ENCODE measurements around the gene C1QA.

DNA sequence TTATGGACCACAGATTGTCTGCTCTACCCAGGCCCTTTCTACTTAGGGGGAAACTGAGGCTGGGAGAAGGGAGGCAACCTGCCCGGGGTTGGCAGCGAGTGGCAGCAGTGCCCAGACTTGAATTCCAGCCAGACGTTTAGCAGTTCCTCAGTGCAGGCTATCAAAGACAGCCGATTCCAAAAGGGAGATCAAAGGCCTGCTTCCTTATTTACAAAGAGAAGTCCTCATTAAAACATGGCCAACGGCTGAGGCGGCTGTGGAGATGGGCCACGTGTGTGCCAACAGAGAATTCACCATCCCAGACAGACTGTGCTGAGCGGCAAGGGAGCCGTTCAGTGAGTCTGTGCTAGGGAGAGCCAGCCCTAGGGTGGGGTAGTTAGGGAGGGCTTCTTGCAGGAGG lies 44.3 kb downstream of the C1QA start:
- no peak for TF ChIP-seq RFX5 (IDR thresholded peaks at IDR 0.05; ENCODE audit: low read length)
- TF ChIP-seq FOXM1 (IDR thresholded peaks at IDR 0.05; ENCODE audit: low read depth) = no peak
- TF ChIP-seq, protein P1, sequence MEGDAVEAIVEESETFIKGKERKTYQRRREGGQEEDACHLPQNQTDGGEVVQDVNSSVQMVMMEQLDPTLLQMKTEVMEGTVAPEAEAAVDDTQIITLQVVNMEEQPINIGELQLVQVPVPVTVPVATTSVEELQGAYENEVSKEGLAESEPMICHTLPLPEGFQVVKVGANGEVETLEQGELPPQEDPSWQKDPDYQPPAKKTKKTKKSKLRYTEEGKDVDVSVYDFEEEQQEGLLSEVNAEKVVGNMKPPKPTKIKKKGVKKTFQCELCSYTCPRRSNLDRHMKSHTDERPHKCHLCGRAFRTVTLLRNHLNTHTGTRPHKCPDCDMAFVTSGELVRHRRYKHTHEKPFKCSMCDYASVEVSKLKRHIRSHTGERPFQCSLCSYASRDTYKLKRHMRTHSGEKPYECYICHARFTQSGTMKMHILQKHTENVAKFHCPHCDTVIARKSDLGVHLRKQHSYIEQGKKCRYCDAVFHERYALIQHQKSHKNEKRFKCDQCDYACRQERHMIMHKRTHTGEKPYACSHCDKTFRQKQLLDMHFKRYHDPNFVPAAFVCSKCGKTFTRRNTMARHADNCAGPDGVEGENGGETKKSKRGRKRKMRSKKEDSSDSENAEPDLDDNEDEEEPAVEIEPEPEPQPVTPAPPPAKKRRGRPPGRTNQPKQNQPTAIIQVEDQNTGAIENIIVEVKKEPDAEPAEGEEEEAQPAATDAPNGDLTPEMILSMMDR (IDR thresholded peaks at IDR 0.05) = no peak
- no peak for TF ChIP-seq EZH2phosphoT487 (IDR thresholded peaks at IDR 0.05; ENCODE audit: borderline replicate concordance, low read depth)
- no peak for TF ChIP-seq FOSL2 (IDR thresholded peaks at IDR 0.05; ENCODE audit: borderline replicate concordance, low read depth)
- TF ChIP-seq TAF1 (IDR thresholded peaks at IDR 0.05; ENCODE audit: borderline replicate concordance, low read depth, low read length) = no peak
- no peak for TF ChIP-seq POLR2AphosphoS5 (IDR thresholded peaks at IDR 0.05; ENCODE audit: low read depth, low read length)
- TF ChIP-seq NRF1 (IDR thresholded peaks at IDR 0.05; ENCODE audit: low read depth, low read length) = no peak
- TF ChIP-seq MEF2A (IDR thresholded peaks at IDR 0.05; ENCODE audit: borderline replicate concordance, low read depth) = no peak
- TF ChIP-seq CHD2 (IDR thresholded peaks at IDR 0.05; ENCODE audit: low read length, partially characterized antibody) = no peak
- TF ChIP-seq, protein P2, sequence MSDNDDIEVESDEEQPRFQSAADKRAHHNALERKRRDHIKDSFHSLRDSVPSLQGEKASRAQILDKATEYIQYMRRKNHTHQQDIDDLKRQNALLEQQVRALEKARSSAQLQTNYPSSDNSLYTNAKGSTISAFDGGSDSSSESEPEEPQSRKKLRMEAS (IDR thresholded peaks at IDR 0.05; ENCODE audit: low read depth) = no peak
